Measurements from ENCODE around the gene HECTD2.

The HECTD2 gene

DNA sequence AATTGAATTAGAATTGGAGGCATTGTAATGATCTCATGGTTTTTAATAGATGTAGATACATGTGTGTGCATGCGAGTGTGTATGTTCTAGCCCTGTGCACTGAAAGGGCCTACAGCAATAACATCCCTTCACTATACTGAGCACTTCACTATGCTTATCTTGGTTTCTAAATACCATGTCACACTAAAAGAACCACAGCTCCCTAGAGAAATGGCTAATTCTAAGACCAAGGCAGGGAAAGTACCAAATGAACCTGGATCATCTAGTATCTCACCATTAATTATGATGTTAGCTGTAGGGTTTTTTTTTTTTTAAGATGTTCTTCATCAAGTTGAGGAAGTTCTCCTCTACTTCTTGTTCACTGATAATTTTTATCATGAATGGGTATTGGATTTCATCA lies 55.1 kb downstream of the HECTD2 start:
- DNase-seq (ENCODE audit: extremely low spot score): no peak
- ChIA-PET POLR2A (no interaction called here), CTCF (no interaction called here)
- no peak for TF ChIP-seq SP1 (IDR thresholded peaks at IDR 0.05)
- no peak for TF ChIP-seq HDGF (IDR thresholded peaks at IDR 0.05; ENCODE audit: borderline replicate concordance)
- TF ChIP-seq L3MBTL2 (conservative IDR thresholded peaks at IDR 0.05): no peak
- no peak for TF ChIP-seq BHLHE40 (IDR thresholded peaks at IDR 0.05; ENCODE audit: borderline replicate concordance)
- no peak for TF ChIP-seq PKNOX1 (IDR thresholded peaks at IDR 0.05)
- no peak for TF ChIP-seq NFRKB (IDR thresholded peaks at IDR 0.05)
- no peak for TF ChIP-seq FOXA1 (IDR thresholded peaks at IDR 0.05)
- no peak for TF ChIP-seq LEF1 (IDR thresholded peaks at IDR 0.05; ENCODE audit: borderline replicate concordance)
- TF ChIP-seq CTBP1 (IDR thresholded peaks at IDR 0.05; ENCODE audit: borderline replicate concordance): no peak
- TF ChIP-seq FOXK2 (IDR thresholded peaks at IDR 0.05): no peak
- no peak for TF ChIP-seq ZNF384 (IDR thresholded peaks at IDR 0.05)
- no peak for TF ChIP-seq FOXM1 (IDR thresholded peaks at IDR 0.05; ENCODE audit: borderline replicate concordance)

GRCh38 chr10:91467114-91467513 lies 57.0 kb downstream of the HECTD2 start:
- POLR2A ChIA-PET: no interaction called here
- TF ChIP-seq PKNOX1 (IDR thresholded peaks at IDR 0.05) (no peak), SUZ12 (IDR thresholded peaks at IDR 0.05) (no peak), FOXA1 (IDR thresholded peaks at IDR 0.05) (no peak)
- no peak for DNase-seq (ENCODE audit: extremely low spot score)
- CTCF ChIA-PET: no interaction called here

- no peak for DNase-seq (ENCODE audit: extremely low spot score)
- TF ChIP-seq HDGF (IDR thresholded peaks at IDR 0.05; ENCODE audit: borderline replicate concordance): no peak
- no peak for TF ChIP-seq FOXK2 (IDR thresholded peaks at IDR 0.05)
- no peak for TF ChIP-seq SP1 (IDR thresholded peaks at IDR 0.05)
- POLR2A ChIA-PET: no interaction called here
- CTCF ChIA-PET: no interaction called here
Measured at GRCh38 chr10:91471602-91472001, 61.5 kb downstream of the HECTD2 start.

DNA sequence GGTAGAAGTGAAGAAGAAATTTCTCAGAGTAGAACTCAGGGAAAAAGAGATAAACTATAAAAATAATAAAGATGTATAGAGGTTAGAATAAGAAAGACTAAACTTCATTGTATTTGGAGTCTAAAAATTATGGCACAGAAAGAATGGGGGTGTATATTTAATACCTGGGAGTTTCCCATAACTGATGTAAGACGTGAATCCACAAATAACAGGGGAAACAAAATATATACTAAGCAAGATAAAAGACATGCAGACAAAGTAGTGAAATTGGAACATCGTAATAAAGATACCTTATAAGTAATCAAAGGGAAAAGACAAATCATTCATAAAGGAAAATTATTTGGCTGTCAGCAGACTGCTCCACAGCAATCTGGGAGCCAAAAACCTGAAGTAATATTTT lies 62.8 kb downstream of the HECTD2 start:
- ChIA-PET CTCF (no interaction called here), POLR2A (no interaction called here)
- TF ChIP-seq LEF1 (IDR thresholded peaks at IDR 0.05; ENCODE audit: borderline replicate concordance): no peak
- TF ChIP-seq CTBP1 (IDR thresholded peaks at IDR 0.05; ENCODE audit: borderline replicate concordance): no peak
- no peak for TF ChIP-seq HDGF (IDR thresholded peaks at IDR 0.05; ENCODE audit: borderline replicate concordance)
- TF ChIP-seq L3MBTL2 (conservative IDR thresholded peaks at IDR 0.05): no peak
- no peak for TF ChIP-seq BHLHE40 (IDR thresholded peaks at IDR 0.05; ENCODE audit: borderline replicate concordance)
- no peak for TF ChIP-seq ARNT (IDR thresholded peaks at IDR 0.05)
- no peak for TF ChIP-seq SUZ12 (IDR thresholded peaks at IDR 0.05)
- no peak for TF ChIP-seq ZNF384 (IDR thresholded peaks at IDR 0.05)
- no peak for TF ChIP-seq ELF4 (IDR thresholded peaks at IDR 0.05)
- TF ChIP-seq NFRKB (IDR thresholded peaks at IDR 0.05): no peak
- TF ChIP-seq SP1 (IDR thresholded peaks at IDR 0.05): no peak
- no peak for TF ChIP-seq TARDBP (IDR thresholded peaks at IDR 0.05)
- DNase-seq (ENCODE audit: extremely low spot score): no peak

- CTCF ChIA-PET: no interaction called here
- no peak for DNase-seq (ENCODE audit: extremely low spot score)
- TF ChIP-seq NFRKB (IDR thresholded peaks at IDR 0.05) (no peak), FOXA1 (IDR thresholded peaks at IDR 0.05) (no peak), CTBP1 (IDR thresholded peaks at IDR 0.05; ENCODE audit: borderline replicate concordance) (no peak), SP1 (IDR thresholded peaks at IDR 0.05) (no peak), ARNT (IDR thresholded peaks at IDR 0.05) (no peak), HDGF (IDR thresholded peaks at IDR 0.05; ENCODE audit: borderline replicate concordance) (no peak), LEF1 (IDR thresholded peaks at IDR 0.05; ENCODE audit: borderline replicate concordance) (no peak), TARDBP (IDR thresholded peaks at IDR 0.05) (no peak), PKNOX1 (IDR thresholded peaks at IDR 0.05) (no peak), ZNF384 (IDR thresholded peaks at IDR 0.05) (no peak), L3MBTL2 (conservative IDR thresholded peaks at IDR 0.05) (no peak), FOXK2 (IDR thresholded peaks at IDR 0.05) (no peak), FOXM1 (IDR thresholded peaks at IDR 0.05; ENCODE audit: borderline replicate concordance) (no peak), ELF4 (IDR thresholded peaks at IDR 0.05) (no peak), SUZ12 (IDR thresholded peaks at IDR 0.05) (no peak), BHLHE40 (IDR thresholded peaks at IDR 0.05; ENCODE audit: borderline replicate concordance) (no peak)
- POLR2A ChIA-PET: no interaction called here
Measured at GRCh38 chr10:91474009-91474408, 63.9 kb downstream of the HECTD2 start.

DNA sequence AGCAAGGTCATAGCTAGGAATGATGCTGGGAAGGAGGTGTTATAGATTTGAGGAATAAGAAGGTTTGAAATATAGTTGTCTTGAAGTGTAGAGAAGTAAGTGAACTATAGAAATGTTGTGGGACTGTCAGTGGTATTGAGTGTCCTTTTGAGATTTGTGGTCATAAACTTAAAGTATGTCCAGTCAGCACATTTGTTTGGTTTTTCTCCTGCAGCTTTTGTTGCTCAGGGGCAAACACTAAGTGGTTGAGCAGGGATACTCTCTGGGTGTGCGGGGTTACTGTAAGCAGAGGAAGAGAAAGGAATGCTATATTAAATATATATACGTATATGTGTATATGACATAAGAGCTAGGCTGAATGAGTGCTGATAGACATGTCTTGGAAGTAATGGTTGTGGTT lies 67.1 kb downstream of the HECTD2 start:
- POLR2A ChIA-PET: no interaction called here
- CTCF ChIA-PET: no interaction called here
- TF ChIP-seq CTBP1 (IDR thresholded peaks at IDR 0.05; ENCODE audit: borderline replicate concordance) (no peak), FOXM1 (IDR thresholded peaks at IDR 0.05; ENCODE audit: borderline replicate concordance) (no peak), ZNF384 (IDR thresholded peaks at IDR 0.05) (no peak), SUZ12 (IDR thresholded peaks at IDR 0.05) (no peak), TARDBP (IDR thresholded peaks at IDR 0.05) (no peak), FOXA1 (IDR thresholded peaks at IDR 0.05) (no peak), PKNOX1 (IDR thresholded peaks at IDR 0.05) (no peak), NFRKB (IDR thresholded peaks at IDR 0.05) (no peak)

More for the DNA sequence above, 67.1 kb downstream of the HECTD2 start:
- no peak for DNase-seq (ENCODE audit: extremely low spot score)
